Cerebellar nuclear complex (tissue), 1 donor: ENCODE measurements around the gene PLOD3.

Source experiments
- DNase-seq, 2 experiments: peaks; one replicate each; lab custom pipeline; 2025; lab: John Stamatoyannopoulos, UW

PLOD3 gene

GRCh38 chr7:101180130-101180755 lies 37.1 kb downstream of the PLOD3 start, which contains the start of gene NAT16:
Gene NAT16, minus strand, starts transcription at chr7:101180293. Its CDS starts 5,486 bp downstream, at chr7:101174807.
- DNase-seq = no peak

GRCh38 chr7:101179713-101180112 lies 37.7 kb downstream of the PLOD3 start:
- no peak for DNase-seq

GRCh38 chr7:101179117-101179516 lies 38.3 kb downstream of the PLOD3 start:
- no peak for DNase-seq

- no peak for DNase-seq
These were observed 39.7 kb downstream of the PLOD3 start for GRCh38 chr7:101177644-101178043.

GRCh38 chr7:101175664-101176063 lies 41.7 kb downstream of the PLOD3 start:
- no peak for DNase-seq

GRCh38 chr7:101174322-101174854 lies 43.0 kb downstream of the PLOD3 start:
- no peak for DNase-seq

- DNase-seq = no peak
These were observed 43.6 kb downstream of the PLOD3 start for GRCh38 chr7:101173752-101174244.

GRCh38 chr7:101172854-101173751 lies 44.3 kb downstream of the PLOD3 start:
- no peak for DNase-seq

- DNase-seq = no peak
These were observed 45.2 kb downstream of the PLOD3 start for GRCh38 chr7:101172005-101172853.

- DNase-seq = no peak
These were observed 45.9 kb downstream of the PLOD3 start for GRCh38 chr7:101171442-101171837.

- no peak for DNase-seq
These were observed 46.6 kb downstream of the PLOD3 start for GRCh38 chr7:101170617-101171441.

- no peak for DNase-seq
These were observed 47.4 kb downstream of the PLOD3 start for GRCh38 chr7:101169838-101170551.

- no peak for DNase-seq
These were observed 48.1 kb downstream of the PLOD3 start for GRCh38 chr7:101169110-101169837.

- no peak for DNase-seq
These were observed 48.9 kb downstream of the PLOD3 start for GRCh38 chr7:101168412-101169049.

- no peak for DNase-seq
These were observed 49.6 kb downstream of the PLOD3 start for GRCh38 chr7:101167645-101168411.

- no peak for DNase-seq
These were observed 50.3 kb downstream of the PLOD3 start for GRCh38 chr7:101166909-101167644.

- DNase-seq = no peak
These were observed 50.8 kb downstream of the PLOD3 start for GRCh38 chr7:101166648-101166908.
